GM21528 (cell line): ENCODE data around the gene TRIM26.
"Not testable (repeated sequence)": the region's sequence is repeated elsewhere in the genome, so short reads cannot be mapped to it uniquely, and the experiment has no call there.

Experiments used
- ATAC-seq: cut with Tn5 transposase; IDR thresholded peaks from one replicate; pipeline ENCODE4 v1.9.1; 2021; ENCODE audit warnings: mild to moderate bottlenecking, moderate library complexity; ENCODE audit not compliant: unreplicated experiment, low FRiP score

The TRIM26 gene

DNA sequence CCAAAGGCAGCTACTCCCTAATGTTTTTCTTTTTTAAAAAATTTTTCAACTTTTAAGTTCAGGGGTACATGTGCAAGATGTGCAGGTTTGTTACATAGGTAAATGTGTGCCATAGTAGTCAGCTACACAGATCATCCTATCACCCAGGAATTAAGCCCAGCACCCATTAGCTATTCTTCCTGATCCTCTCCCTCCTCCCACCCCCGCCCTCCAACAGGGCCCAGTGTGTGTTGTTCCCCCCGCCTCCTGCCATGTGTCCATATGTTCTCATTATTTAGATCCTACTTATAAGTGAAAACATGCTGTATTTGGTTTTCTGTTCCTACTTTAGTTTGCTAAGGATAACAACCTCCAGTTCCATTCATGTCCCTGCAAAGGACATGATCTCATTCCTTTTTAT is 37.4 kb downstream of the TRIM26 start:
- ATAC-seq, result no peak

DNA sequence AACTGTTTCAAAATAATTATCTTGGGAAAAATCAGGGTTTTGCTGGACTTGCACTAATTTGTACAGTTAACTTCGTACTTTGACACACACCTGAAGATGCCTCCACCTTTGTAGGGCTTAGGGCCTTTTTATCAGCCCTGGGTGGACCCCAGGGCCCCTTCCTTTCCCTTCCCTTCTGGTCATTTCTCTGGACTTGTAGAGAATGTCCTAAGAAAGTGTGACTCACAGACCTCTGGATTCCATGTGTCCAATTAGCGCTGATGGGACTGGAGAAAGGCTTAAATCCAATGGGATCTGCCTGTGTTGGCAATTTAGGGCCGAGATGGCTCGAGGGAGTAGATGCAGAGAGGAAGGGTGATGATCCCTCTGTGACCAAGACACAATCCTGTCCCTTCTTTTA is 40.5 kb downstream of the TRIM26 start:
- no peak for ATAC-seq

DNA sequence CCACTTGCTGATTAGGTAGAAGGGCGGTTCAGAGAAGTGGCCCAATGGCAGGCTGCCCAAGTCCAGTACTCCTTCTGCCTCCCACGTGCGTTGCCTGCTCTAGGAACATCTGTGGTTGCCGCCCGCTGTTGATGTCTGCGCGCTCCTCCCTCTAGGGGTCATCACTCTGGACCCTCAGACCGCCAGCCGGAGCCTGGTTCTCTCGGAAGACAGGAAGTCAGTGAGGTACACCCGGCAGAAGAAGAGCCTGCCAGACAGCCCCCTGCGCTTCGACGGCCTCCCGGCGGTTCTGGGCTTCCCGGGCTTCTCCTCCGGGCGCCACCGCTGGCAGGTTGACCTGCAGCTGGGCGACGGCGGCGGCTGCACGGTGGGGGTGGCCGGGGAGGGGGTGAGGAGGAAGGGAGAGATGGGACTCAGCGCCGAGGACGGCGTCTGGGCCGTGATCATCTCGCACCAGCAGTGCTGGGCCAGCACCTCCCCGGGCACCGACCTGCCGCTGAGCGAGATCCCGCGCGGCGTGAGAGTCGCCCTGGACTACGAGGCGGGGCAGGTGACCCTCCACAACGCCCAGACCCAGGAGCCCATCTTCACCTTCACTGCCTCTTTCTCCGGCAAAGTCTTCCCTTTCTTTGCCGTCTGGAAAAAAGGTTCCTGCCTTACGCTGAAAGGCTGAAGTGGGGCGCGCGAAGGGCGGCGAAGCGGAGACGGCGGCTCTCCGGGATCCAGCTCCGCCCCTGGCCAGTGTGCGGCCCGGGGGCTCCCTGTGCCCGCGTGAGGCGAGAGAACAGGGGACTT is 41.3 kb downstream of the TRIM26 start:
- no peak for ATAC-seq

DNA sequence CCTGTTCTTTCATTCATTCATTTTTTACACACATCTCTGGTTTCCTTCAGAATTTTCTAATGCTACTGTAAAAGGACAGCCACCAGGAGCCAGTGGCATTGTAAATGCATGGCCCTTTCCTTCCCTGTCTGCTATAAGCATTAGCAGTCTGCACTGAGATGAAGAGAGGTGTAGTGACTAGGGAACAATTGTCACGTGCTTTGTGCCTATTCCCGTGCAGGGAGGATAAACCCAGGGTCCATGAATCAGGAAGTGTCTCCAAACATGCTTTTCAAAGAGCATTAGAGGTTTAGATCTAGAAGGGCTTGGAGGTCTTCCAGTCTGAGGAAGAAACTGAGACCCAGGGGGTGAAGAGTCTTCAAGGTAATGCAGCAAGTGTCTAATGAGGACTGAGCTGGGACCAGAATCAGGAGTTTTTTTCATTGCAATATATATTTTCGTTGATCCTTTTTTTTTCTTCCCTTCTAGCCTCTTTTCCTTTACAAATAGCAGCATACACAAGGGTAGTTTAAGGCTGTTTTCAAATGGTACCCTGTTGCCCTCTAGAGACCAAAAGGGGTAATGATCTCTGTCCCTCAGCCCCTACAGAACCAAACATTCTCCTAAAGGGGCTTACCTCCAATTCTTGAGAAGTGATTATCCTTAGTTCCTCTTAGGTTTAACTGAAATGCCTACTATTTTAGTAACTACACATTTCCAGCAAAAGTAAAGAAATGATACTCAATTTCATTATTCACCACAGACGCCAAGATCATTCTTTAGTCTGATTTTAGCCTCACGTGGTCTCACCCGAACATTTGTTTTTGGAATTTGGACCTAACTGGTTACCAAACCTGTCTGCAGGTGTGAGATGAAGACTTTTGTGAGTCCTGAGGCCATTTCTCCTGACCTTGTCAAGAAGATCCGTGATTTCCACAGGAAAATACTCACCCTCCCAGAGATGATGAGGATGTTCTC is 43.3 kb downstream of the TRIM26 start:
- ATAC-seq, result no peak

DNA sequence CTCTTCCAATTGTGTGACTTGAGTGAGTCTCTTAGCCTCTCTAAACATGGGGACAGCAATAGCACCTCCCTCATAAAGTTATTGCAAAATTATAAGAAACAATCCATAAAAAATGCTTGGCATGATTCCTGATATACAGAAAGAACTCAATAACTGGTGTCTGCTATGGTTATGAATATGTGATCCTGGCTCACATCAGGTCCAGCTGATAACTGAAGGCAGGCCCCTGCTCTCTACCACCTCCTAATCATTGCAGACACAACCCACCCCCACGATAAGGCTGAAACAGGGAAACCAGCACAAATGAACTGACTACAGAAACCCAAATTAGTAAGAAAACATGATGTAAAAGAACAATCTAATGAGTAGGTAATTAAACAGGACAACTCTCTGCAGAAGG is 44.5 kb downstream of the TRIM26 start:
- ATAC-seq, result no peak

- no peak for ATAC-seq
Measured at GRCh38 chr6:30167101-30167500, 46.1 kb downstream of the TRIM26 start.

DNA sequence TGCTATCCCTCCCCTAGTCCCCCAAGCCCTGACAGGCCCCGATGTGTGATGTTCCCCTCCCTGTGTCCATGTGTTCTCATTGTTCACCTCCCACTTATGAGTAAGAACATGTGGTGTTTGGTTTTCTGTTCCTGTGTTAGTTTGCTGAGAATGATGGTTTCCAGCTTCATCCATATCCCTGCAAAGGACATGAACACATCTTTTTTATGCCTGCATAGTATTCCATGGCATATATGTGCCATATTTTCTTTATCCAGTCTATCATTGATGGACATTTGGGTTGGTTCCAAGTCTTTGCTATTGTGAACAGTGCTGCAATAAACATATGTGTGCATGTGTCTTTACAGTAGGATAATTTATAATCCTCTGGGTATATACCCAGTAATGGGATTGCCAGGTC is 48.0 kb downstream of the TRIM26 start:
- not testable (repeated sequence) for ATAC-seq

- ATAC-seq, result no peak
Measured at GRCh38 chr6:30164714-30165113, 48.5 kb downstream of the TRIM26 start.

- ATAC-seq, result no peak
Measured at GRCh38 chr6:30163918-30164654, 49.1 kb downstream of the TRIM26 start.

DNA sequence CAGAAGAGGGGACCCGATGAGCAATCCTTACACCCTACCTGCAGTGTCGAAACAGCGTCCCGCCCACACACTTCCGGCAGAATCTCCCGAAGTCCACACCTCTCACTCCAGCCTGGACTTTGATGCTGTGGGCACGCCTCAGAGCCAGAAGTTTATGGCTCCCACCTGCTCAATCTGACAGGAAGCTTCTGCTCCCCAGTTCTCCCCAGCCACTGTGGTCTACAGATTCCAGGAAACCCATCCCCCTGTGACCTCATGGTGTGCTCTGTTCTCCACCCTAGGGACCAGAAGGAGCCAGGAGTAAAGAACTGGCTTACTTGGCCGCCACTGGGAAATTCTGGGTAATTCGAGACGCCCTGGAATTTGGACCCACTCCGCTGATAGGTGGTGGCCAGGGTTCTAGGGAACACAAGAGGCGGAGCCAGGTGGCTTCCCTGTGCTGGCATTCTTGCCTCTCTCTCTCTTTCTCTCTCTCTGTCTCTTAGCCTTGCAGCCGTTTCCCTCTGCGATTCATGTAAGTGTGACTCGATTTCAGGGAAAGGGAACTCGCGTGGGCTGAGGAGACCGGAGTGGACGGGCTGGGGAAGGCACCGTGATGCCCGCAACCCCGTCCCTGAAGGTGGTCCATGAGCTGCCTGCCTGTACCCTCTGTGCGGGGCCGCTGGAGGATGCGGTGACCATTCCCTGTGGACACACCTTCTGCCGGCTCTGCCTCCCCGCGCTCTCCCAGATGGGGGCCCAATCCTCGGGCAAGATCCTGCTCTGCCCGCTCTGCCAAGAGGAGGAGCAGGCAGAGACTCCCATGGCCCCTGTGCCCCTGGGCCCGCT is 49.9 kb downstream of the TRIM26 start, which contains the start of gene TRIM15:
Gene TRIM15, plus strand, starts transcription at position 457 of the 828 bp plus-strand sequence. Its CDS starts 139 bp downstream, at position 596.
- ATAC-seq, result no peak

DNA sequence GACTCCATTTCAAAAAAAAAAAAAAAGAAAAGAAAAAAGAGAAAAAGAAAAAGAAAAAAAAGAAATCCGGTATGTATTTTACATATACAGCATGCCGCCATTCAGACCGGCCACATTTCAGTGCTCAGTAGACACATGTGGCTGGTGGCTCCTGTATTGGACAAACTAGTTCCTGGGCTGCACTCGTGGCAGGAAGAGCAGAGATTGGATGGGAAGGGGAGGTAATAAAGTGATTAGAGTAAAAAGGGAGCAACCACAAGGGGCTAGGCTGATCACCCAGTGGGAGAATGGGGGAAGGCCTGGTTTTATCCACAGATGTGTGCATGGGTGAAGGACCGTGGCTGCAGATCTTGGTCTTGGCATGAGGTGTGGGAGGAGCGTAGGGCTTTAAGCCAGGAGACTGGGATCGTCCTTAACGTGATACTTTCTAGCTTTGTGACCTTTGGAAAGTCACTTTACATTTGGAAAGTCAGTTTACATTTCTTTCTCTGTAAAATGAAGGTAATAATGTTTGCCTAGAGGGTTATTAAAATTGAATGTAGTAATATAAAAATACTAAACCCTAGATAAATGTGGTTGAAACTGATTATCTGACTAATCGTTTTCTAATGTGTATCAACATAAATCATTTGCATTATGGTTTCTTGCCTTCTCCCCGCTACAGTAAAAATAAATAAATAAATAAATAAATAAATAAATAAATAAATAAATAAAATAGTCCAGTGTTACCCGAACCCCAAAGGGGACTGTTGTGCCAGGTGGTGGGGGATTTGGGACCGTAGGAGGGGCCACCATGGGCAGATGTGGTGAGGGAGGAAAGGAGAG is 50.7 kb downstream of the TRIM26 start:
- no peak for ATAC-seq

DNA sequence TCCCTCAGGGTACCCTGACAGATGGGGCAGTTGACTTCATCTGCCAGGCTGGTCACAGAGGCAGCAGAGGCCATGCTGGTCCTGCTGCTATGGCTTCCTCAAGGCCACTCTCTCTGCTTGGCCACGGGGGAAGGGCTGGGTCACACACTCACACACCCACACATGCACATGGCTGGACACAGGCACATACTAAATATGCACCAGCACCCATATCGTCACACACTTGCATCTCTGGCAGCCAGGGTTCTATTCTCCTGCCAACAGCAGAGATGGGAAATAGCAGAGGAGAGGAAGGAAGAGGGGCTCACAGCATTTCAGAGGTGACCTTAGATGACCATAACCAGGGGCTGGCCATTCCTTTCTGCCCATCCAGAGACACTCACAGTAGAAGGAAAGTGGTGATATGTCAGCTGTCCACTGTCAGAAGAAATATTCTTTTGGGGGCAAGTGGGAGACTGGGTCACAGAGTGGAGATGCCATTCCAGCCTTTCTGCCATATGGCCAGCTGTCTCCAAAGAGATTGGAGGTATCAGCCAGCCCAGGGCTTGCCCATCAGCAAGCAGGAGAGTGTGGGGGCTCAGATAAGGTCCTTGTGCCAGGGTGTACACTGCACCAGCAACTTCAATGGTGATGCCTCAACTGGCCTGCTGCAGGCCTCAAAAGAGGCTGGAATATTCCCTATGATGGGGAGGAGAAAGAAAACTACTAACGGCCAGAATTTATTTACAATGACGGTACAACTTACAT is 52.2 kb downstream of the TRIM26 start, which contains the start of gene TRIM10:
Gene TRIM10, minus strand, starts transcription at position 427 of the 747 bp plus-strand sequence. Its CDS starts 353 bp downstream, at position 74.
- ATAC-seq, result no peak

- ATAC-seq, result no peak
Measured at GRCh38 chr6:30160008-30160784, 53.0 kb downstream of the TRIM26 start.

DNA sequence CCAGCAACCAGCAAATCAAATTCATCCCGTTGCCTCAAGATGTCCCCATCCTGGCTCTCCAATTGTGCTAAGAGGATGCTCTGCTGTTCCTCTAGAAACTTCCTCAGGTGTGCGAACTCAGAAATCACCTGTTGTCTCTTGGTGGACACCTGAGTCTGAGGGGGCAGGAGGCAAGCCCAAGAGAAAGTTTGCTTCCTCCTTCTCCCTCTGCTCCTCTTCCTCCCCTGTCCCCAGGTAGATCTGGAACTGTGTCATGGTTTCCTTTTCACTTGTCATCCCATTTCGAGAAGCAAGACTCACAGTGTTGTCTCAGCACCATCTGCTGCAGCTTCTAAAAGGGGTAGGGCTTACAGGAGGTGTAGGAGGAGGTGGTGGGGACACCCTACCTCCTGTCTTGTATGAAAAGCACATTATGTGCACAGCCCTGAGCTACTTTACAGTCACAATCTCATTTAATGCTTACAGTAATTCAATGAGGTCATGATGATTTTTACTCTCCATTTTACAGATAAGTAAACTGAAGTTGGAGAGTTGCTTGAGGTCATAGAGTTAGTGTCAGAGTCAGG is 54.6 kb downstream of the TRIM26 start:
- no peak for ATAC-seq

DNA sequence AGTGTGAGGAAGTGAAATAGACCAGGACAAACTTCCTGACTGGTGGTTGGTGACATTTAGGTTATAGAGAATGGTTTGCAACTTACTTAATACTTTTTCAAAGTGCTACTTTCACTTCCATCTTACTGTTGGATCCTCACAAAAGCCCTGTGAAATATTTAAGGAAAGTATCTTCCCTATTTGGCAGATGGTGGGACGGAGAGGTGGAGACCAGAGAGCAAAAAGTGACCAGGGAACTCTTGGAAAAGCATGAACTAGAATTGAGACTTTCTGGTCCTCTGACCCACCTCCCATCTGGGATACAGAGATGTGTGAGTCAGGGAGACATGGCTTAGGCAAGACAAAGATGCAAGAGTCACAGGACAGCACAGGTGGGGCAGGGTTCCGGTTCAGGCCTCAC is 55.2 kb downstream of the TRIM26 start:
- no peak for ATAC-seq

DNA sequence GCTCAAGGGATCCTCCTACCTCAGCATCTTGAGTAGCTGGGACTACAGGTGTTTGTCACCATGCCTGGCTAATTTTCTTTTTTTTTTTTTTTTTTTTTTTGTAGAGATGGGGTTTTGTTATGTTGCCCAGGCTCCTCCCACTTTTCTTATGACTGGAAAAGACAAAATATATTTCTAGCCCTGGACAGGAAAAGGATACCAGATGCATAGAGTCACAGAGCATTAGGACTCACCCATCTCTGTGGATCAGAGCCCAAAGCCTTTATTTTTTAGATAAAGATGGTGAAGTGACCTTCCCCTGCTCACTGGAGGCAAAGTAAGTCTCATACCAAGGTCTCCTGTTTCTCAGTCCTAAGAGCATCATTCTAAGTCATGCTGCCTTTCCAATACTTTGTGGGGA is 55.6 kb downstream of the TRIM26 start:
- ATAC-seq, result no peak

DNA sequence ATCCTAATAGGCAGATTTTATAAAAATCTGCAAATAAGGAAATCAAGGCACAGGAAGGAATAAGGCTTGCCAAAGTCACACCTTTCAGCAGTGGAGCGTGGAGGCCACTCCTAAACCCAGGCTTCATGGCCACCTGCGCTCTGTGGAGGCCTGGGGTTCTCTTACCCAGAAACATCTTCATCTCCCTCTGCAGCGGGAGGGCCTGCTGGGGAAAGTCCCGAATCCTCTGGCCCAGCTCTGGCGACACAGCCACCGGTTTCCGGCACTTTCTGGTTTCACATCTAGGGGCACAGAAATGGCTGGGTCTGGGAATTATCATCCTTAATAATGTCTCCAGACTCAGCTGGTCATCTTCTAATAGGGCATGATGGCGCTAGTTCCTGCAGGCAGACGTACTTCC is 56.4 kb downstream of the TRIM26 start:
- no peak for ATAC-seq
